HG03135 (cell line): Measurements from ENCODE around the gene NOL9.

Source experiments
- ATAC-seq: cut with Tn5 transposase; IDR thresholded peaks from one replicate; pipeline ENCODE4 v1.9.1; 2021; ENCODE audit warnings: mild to moderate bottlenecking, moderate library complexity; ENCODE audit not compliant: unreplicated experiment

NOL9 gene

DNA sequence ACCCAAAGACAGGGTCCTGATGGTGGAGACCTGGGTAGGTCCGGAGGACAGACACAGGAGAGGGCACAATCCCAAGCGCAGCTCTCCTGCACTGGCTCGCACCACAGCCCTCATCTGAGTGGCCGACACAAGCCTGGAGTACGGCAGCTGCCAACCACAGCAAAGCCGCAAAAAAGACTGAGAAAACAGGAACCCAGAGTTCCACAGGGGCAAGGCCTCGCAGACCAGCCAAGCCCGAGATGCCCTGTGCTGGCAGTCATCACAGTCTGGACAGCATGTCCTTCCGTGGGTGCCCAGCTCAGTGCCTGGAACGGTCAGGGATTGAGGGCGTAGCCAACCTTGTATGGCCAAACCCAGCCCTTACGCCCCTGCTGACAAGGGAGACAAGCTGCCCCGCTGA is 36.9 kb upstream of the NOL9 start:
- ATAC-seq, result no peak

DNA sequence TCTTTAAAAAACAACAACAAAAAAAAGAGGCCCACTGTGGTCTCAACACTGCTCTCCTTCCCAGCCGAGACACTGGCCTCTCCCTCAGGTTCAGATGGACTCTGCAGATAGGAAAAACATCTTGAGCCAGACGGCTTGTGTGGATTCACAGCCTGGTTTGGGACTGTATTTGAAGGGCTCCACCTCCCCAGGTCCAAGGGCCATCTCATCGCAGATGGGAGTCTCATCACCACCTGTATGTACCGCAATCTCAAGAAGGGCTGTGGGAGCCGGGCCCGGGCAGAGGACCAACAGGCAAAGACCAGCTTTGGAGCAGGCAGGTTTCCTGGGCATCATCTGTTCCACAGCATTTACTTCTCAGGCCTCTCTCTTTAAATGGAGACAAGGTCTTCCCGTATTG is 35.7 kb upstream of the NOL9 start:
- no peak for ATAC-seq

DNA sequence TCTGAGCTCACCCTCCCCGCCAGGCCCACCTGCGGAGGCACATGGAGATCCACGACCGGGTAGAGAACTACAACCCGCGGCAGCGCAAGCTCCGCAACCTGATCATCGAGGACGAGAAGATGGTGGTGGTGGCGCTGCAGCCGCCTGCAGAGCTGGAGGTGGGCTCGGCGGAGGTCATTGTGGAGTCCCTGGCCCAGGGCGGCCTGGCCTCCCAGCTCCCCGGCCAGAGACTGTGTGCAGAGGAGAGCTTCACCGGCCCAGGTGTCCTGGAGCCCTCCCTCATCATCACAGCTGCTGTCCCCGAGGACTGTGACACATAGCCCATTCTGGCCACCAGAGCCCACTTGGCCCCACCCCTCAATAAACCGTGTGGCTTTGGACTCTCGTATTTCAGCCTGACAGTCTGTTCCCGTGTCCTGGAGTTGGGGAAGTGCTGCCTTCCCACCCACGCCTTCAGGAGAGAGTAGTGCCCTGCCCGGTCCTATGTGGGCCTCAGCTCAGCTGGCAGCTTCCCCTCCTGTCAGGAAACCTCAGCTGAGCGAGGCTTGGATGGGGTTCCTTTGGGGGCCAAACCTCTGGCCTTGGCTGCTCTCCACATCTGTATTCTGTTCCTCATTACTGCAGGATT is 34.7 kb upstream of the NOL9 start:
- no peak for ATAC-seq

DNA sequence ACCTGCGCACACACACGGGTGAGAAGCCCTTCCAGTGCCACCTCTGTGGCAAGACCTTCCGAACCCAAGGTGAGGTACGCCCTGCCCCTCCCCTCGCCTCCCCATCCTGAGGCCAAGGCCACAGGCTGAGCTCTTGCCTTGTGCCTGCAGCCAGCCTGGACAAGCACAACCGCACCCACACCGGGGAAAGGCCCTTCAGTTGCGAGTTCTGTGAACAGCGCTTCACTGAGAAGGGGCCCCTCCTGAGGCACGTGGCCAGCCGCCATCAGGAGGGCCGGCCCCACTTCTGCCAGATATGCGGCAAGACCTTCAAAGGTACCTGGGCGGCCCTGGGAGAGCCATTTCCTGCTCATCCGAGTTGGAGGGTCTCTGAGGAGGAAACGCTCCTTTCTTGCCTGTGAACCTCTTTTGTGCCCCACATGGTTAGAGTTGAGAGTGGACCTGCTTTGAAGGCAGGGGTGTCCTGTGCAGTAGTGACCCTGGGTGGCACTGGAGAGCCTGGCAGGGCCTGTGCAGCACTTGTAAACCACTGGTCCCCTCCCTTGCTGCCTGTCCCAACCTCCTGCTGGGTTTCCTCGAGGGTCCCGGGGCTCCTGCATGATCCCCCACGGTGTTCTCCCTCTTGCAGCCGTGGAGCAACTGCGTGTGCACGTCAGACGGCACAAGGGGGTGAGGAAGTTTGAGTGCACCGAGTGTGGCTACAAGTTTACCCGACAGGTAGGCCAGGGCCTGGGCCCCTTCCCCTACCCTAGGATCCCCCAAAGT is 34.0 kb upstream of the NOL9 start:
- ATAC-seq, result no peak

DNA sequence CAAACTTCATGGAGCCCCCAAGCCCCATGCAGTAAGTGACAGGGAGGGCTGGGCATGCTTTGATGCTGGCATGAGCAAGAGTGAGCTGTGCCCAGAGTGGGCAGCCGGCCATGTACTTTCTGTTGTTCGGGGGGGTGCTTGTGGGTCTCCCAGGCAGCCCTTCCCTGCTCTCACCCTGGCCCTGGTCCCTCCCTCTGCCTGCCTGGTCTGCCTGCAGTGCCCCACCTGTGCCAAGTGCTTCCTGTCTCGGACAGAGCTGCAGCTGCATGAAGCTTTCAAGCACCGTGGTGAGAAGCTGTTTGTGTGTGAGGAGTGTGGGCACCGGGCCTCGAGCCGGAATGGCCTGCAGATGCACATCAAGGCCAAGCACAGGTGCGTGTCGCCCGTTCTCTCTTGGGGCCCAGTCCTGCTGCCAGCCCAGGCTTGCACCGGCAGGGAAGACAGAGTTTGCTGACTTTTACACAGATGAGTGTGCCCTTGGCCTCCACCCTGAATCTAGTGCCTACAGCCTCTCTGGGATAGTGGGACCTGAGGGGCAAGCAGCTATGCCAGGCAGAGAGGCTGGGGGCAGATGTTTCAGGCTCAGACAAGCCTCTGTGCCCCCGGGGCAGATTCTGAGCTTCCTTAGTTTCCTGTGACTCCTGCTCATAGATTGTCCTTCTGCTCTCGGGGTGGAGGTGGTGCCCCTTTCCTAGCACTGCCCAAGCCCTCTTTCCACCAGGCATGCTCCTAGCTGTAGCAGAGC is 33.1 kb upstream of the NOL9 start:
- no peak for ATAC-seq

DNA sequence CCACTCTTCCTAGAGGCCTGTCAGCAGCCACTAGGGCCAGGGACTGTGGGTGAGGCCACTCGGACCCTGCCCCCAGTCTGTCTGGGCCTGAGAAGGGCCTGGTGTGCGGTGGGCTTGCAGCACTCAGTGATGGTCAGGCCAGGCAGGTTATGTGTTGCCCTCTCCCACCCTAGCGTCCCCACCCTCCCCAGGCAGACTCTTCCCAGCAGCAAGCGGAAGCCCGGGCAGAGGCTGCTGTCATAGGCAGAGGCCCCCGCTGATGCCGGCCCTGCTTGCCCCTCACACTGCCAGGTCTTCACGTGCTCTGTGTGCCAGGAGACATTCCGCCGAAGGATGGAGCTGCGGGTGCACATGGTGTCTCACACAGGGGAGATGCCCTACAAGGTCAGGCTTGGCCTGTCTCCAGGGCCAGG is 32.1 kb upstream of the NOL9 start:
- ATAC-seq, result no peak

DNA sequence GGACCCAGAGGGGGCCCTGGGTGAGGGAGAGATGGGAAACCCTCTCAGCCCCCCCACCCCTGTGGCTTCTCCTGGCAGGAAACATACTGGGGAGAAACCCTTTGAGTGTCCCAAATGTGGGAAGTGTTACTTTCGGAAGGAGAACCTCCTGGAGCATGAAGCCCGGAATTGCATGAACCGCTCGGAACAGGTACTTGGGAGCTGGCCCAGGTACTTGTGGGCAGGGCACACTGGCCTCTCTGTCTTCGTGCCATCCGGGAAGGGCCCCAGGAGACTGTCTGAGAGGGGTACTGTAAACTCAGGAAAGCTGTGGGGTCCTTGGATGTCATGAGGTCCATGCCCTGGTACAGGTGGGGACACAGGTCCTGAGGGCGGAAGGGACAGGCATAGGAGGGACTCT is 31.5 kb upstream of the NOL9 start:
- no peak for ATAC-seq

DNA sequence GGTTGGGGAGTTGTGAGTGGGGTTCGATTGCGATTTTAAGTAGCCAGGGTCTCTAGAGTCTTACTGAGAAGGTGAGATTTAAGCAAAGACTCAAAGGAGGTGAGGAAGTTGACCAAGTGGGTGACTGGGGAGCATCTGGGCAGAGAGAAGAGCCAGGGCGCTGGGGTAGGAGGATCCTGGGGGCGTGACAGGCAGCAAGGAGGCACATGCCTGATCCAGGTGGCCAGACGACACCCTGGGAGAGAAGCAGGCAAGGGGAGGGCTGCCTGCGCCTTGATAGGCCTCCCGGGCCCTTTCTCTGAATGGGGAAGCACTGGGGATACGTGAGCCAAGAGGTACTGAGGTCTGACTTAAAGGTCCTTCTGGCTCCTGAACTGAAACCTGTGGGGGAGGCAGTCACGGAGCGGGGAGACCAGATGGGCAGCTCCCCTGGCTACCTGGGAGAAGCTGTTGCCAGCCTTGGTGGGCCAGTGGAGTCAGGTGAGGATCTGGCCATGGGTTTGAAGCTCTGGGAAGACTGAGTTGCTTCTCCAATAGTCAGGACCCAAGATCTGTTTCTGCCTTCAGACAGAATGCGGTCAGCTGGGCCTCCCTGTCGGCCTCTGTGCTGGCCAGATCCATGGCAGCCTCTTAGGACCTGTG is 30.9 kb upstream of the NOL9 start:
- no peak for ATAC-seq

DNA sequence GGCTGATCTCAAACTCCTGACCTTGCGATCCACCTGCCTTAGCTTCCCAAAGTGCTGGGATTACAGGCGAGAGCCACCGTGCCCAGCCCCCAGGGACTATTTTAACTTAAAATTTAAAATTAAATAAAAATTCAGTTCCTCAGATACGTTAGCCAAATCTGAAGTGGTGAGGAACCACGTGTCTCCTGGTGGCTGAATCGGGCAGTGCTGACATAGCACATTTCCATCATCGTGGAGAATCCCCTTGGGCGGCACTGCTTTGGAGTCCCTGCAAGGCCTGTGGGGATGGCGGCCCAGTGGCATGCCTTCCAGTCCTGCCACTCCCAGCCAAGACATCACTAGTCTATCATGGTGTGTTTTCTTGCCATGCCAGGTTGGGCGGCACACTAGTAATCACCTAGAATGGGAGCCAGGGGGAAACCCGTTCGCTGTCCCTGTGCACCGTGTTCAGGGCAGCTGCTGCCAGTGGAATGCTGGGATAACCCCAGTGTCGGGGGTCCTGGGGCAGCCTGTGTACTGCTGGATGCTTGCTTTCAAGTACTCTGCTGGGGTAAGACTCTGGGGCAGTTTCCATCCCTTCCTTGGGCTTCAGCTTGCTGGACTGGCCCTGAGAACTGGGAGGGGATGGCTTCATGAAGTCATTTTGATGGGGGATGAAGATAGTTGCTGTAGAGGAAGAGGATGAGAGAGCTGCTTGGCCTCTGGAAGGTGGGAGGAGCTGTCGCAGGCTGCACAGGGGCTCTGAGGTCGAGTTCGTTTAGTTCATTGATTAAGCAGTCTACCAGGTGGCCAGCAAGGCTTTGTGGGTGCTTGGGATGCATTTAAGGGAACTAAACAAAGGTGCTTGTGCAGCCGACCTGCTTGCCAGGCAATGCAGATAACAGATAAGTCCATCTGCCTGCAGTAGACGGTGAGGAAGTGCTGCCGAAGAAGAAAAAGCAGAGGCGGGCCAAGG is 30.1 kb upstream of the NOL9 start:
- ATAC-seq, result no peak

DNA sequence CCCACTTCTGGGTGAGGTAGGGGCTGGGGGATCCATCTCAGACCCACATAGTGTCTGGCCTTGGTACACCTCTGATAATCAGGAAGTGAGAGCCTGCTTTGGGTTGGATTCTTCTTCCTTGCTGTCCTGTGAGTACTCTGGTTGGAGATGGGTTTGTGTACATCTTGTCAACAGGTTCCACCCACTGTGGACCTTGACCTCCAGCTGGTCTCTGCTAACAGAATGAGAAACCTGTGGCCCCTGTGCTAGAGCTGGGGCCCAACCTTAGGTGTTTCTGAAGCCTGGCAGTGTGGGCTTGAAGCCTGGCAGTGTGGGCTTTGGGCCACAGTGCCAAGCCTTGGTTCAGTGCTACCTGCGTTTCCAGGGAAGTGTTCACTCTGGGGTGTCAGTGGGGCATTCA is 28.1 kb upstream of the NOL9 start:
- ATAC-seq, result no peak

DNA sequence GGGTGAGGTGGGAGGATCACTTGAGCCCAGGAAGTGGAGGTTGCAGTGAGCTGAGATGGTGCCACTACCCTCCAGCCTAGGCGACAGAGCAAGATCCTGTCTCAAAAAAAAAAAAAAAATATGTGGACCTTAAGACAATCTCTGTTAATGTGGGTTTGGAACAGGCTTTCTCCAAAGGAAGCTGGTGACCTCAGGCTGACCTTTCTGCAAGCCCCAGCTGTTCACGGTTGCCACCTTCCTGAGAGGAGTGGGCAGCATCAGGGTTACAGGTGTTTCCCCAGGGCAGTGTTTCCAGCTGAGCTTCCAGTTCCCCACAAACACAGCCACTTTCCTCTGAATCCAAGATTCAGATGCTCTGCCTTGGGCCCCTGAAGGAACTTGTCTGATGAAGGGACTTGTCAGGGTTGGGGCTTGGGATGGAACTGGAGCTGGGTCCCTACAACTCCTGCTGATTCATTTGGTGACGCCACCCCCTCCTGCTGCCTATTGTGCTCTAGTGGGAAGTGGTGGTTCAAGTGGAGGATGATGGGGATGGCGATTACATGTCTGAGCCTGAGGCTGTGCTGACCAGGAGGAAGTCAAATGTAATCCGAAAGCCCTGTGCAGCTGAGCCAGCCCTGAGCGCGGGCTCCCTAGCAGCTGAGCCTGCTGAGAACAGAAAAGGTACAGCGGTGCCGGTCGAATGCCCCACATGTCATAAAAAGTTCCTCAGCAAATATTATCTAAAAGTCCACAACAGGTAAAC is 27.4 kb upstream of the NOL9 start:
- ATAC-seq, result no peak

DNA sequence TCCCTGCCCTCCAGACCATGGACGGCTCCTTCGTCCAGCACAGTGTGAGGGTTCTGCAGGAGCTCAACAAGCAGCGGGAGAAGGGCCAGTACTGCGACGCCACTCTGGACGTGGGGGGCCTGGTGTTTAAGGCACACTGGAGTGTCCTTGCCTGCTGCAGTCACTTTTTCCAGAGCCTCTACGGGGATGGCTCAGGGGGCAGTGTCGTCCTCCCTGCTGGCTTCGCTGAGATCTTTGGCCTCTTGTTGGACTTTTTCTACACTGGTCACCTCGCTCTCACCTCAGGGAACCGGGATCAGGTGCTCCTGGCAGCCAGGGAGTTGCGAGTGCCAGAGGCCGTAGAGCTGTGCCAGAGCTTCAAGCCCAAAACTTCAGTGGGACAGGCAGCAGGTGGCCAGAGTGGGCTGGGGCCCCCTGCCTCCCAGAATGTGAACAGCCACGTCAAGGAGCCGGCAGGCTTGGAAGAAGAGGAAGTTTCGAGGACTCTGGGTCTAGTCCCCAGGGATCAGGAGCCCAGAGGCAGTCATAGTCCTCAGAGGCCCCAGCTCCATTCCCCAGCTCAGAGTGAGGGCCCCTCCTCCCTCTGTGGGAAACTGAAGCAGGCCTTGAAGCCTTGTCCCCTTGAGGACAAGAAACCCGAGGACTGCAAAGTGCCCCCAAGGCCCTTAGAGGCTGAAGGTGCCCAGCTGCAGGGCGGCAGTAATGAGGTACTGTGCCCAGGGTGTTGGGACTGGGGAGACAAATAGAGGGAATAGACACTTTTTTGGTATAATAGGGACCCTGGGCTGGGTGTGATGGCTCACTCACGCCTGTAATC is 26.5 kb upstream of the NOL9 start:
- no peak for ATAC-seq

DNA sequence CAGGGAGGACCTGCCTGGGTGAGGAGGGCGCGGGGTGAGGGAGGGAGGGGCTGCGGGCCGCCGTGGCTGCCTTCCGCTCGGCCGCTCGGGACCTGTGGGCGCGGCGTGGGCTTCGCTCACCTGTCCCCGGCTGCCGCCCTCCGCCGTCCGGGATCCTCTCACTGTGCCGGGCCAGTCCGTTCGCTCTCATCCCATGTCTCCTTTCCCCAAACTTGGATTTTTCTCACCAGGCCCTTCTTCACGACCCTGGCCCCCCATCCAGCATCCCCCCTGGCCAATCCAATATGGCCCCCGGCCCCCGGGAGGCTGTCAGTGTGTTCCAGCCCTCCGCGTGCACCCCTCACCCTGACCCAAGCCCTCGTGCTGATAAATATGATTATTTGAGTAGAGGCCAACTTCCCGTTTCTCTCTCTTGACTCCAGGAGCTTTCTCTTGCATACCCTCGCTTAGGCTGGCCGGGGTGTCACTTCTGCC is 25.8 kb upstream of the NOL9 start:
- ATAC-seq, result peak; percentile 34

DNA sequence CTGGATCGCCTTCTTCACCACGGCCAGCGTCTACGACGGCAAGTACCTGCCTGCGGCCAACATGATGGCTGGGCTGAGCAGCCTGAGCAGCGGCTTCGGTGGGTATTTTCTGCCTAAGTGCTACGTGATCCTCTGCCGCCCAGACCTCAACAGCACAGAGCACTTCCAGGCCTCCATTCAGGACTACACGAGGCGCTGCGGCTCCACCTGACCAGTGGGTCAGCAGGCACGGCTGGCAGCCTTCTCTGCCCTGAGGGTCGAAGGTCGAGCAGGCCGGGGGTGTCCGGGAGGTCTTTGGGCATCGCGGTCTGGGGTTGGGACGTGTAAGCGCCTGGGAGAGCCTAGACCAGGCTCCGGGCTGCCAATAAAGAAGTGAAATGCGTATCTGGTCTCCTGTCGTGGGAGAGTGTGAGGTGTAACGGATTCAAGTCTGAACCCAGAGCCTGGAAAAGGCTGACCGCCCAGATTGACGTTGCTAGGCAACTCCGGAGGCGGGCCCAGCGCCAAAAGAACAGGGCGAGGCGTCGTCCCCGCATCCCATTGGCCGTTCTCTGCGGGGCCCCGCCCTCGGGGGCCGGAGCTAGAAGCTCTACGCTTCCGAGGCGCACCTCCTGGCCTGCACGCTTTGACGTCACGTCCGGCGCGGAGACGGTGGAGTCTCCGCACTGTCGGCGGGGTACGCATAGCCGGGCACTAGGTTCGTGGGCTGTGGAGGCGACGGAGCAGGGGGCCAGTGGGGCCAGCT is 25.2 kb upstream of the NOL9 start, which contains the start of gene ZBTB48:
TSS of gene ZBTB48 (plus strand) at position 621 of the 745 bp plus-strand sequence. CDS start 616 bp downstream, outside the sequence.
- peak; percentile 94 for ATAC-seq

DNA sequence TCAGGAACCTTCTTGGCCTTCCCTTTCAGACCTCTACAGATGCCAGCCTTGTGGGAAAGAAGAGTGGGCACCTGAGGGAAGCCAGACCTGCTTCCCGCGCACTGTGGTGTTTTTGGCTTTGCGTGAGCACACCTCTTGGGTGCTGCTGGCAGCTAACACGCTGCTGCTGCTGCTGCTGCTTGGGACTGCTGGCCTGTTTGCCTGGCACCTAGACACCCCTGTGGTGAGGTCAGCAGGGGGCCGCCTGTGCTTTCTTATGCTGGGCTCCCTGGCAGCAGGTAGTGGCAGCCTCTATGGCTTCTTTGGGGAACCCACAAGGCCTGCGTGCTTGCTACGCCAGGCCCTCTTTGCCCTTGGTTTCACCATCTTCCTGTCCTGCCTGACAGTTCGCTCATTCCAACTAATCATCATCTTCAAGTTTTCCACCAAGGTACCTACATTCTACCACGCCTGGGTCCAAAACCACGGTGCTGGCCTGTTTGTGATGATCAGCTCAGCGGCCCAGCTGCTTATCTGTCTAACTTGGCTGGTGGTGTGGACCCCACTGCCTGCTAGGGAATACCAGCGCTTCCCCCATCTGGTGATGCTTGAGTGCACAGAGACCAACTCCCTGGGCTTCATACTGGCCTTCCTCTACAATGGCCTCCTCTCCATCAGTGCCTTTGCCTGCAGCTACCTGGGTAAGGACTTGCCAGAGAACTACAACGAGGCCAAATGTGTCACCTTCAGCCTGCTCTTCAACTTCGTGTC is 24.5 kb upstream of the NOL9 start:
- no peak for ATAC-seq

DNA sequence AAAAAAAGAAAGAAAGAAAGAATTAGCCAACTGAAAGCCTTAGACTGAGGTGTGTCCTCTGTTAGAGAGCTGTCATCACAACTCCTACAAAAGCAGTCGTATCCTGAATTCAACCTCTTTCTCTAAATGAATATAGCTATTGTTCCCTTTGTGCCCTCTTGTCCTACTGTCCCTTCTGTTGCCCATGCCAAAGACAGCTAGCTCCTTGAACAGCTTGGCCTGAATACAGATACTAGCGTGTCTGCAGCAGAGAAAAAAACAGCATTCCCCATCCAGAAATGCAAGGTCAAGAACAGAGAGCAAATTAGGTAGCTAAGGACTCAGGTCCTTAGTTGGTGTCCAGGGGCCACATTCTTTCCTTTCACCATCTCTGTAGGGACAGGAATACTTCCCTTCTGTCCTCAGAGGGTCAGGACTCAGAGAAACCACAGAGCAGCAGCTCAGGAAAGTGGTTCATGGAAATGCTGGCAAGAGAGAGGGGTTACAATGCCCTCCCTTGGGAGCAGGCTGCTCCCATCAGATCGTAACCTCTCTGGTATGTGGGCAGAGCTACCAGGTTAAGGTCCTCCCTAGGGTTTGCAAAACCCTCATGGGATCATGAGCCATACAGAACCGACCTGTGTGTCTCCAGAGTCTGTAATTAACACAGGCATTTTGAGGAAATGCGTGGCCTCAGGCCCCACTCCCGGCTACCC is 23.7 kb upstream of the NOL9 start:
- no peak for ATAC-seq

DNA sequence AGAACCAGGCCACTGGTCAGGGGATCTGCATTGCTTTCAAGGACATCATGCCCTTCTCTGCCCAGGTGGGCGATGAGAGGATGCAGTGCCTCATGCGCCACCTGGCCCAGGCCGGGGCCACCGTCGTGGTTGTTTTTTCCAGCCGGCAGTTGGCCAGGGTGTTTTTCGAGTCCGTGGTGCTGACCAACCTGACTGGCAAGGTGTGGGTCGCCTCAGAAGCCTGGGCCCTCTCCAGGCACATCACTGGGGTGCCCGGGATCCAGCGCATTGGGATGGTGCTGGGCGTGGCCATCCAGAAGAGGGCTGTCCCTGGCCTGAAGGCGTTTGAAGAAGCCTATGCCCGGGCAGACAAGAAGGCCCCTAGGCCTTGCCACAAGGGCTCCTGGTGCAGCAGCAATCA is 20.5 kb upstream of the NOL9 start:
- ATAC-seq, result no peak
